ENCODE measurements around the gene RHAG.
"Not testable (repeated sequence)": the region's sequence is repeated elsewhere in the genome, so short reads cannot be mapped to it uniquely, and the experiment has no call there.

Gene RHAG

DNA sequence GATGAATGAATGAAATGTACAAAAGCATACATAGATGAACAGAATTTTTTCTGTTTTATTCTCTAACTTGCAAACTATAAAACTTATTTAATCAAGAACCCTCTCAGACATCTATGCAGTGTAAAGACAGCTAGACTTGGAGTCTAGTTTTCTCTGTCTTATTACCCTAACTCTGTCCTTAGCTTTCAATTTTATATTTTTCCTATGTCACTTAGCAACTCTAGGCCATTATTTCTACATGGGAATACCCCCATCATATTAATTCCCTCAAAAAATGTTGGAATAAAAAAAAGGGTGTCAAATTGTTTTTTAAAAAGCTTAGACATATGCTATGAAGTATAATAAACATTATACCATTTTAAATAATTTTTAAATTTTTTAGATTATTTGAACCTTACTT is 1.2 kb downstream of the RHAG start:
- DNase-seq, result no peak

GRCh38 chr6:49634836-49635218 is 1.8 kb downstream of the RHAG start:
- DNase-seq, result no peak

- DNase-seq, result no peak
Observed at GRCh38 chr6:49634092-49634835, 2.4 kb downstream of the RHAG start.

GRCh38 chr6:49633541-49633940 is 3.1 kb downstream of the RHAG start:
- DNase-seq, result no peak

- no peak for DNase-seq
Observed at GRCh38 chr6:49632727-49633126, 3.9 kb downstream of the RHAG start.

- not testable (repeated sequence) for DNase-seq
Observed at GRCh38 chr6:49629485-49630088, 7.1 kb downstream of the RHAG start.

- no peak for DNase-seq
Observed at GRCh38 chr6:49626811-49627210, 9.8 kb downstream of the RHAG start.

DNA sequence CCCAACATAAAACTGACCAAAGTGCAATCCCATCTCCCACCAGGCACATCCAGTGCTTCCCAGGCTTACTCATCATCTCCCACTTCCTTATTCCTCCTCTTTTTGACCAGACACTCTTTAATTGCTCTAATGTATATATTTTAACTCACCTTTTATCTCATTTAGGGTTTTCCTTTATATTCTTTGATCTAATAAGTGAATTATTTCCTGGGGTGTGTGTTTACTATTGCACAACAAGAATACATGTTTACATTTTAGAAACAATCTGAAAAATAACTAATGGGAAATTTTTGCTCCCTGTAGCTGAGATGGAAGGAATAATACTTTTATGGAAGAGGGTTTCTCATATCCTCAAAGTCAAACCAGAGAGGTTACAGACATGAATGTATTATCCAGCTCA is 18.4 kb downstream of the RHAG start:
- DNase-seq, result no peak

DNA sequence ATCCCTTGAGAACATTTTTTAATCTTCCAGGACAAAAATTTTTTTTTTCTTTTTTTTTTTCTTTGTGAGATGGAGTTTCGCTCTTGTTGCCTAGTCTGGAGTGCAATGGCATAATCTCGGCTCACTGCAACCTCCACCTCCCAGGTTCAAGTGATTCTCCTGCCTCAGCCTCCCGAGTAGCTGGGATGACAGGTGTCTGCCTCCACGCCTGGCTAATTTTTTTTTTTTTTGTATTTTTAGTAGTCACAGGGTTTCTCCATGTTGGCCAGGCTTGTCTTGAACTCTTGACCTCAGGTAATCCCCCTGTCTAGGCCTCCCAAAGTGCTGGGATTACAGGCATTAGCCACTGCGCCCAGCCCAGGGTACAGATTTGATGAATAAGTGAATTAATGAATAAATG is 22.5 kb downstream of the RHAG start:
- DNase-seq, result not testable (repeated sequence)

- no peak for DNase-seq
Observed at GRCh38 chr6:49609285-49609684, 27.4 kb downstream of the RHAG start.

GRCh38 chr6:49608275-49608674 is 28.4 kb downstream of the RHAG start:
- not testable (repeated sequence) for DNase-seq

DNA sequence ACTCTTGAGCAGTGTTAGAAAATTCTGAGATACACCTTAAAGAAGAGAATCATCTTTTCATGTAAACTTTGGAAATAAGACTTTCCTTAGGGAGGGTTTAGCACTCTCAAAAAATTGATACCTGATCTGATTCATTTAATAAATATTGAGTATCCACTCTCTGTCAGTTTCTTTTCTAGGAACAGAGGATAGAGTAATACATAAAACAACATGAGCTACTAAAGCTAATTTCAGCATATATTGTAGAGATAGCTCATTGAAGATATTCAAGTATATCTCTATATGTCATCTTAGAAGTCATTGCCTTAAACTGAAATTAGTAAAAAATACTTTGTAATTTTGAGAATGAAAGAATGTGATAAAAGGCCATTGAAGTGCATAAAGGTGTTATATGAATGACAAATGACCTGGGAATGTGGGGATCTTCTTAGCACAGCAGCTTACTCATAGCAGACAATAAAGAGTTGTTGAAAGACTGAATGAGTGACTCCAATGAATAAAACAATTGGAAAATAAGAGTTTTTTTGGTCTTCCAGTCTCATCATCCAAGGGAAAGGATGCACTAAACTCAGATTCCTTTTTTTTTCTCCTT is 29.2 kb downstream of the RHAG start:
- no peak for DNase-seq

GRCh38 chr6:49606721-49607390 is 29.8 kb downstream of the RHAG start:
- peak; percentile 78 for DNase-seq

GRCh38 chr6:49604080-49604479 is 32.6 kb downstream of the RHAG start:
- not testable (repeated sequence) for DNase-seq

DNA sequence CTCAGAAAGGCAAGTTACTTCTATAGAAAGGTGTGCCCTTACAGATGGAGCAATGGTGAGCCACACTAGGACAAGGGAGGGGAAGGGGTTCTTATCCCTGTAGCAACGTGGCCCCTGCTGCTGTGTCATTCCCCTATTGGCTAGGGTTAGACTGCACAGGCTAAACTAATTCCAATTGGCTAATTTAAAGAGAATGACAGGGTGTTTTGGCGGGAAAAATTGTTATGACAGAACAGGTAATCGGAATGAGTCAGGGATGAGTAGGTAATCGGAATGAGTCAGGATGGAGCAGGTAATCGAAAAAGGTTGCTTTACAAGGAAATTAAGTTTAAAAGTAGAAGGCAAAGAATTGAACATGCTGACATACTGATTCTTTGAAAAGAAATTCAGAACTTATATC is 49.4 kb downstream of the RHAG start:
- DNase-seq, result not testable (repeated sequence)

DNA sequence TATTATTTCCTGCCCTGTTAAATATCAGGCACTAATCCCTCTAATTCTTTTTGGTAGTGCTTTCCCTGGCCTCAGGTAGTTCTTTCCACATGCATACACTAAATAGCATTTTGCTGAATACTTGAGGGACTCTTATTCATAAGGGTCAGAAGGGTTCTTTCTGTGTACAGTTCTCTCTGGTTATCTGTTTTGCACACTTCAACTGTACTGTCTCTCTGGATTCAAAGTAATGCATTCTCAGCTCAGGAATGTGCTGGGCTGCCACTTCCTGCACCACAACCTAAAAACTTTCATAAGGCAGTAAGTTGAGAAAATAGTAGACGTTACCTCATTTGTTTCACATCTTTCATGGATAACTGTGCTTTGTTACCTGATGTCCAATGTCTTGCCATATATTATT is 54.1 kb downstream of the RHAG start:
- DNase-seq, result no peak

- DNase-seq, result no peak
Observed at GRCh38 chr6:49579649-49580048, 57.0 kb downstream of the RHAG start.

DNA sequence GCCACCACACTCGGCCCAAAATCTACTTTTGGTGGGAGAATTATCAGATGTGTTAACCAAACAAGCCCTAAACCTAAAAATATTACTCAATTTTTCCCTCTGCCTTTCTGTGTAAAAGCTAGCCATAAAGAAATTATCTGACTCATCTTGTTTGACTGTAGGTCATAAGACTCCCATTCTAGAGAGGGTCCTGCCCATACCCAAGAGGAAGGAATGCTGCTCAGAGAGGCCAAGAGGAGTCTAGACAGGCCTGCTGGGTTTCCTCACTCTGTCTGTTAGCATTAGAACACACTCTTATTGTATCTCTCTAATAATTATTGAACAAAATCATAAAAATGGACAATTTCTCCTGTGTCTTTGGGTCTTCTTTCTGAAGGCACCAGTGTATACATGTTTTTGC is 60.0 kb downstream of the RHAG start:
- no peak for DNase-seq

DNA sequence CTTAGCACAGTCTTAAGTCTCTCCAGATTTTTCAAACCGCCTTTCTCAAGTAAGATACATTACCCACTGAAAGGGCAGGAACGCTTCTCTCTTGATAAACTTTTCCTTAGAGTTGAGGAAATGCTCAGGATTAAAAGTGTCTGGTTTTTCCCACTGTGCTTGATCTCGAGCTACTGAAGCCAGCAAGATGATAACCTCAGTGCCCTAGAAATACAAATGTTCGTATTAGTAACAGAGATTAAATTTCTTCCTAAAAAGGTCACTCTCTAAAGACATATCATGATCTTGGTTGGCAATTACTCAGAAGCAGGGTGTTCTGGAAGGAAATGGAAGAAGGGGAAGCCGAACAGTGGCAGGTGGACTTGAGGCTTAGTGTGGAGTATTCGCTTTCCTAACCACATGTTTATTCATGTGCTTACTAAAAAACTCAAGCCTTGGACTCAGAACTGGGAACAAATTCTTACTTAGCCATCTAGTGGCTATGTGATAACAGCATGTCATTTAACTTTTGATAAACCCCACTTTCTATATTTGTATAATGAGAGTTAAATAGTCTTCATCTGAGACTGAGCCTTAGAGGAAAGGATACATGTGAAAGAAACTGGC is 66.1 kb downstream of the RHAG start:
- no peak for DNase-seq

- DNase-seq, result no peak
Observed at GRCh38 chr6:49565855-49566254, 70.8 kb downstream of the RHAG start.

DNA sequence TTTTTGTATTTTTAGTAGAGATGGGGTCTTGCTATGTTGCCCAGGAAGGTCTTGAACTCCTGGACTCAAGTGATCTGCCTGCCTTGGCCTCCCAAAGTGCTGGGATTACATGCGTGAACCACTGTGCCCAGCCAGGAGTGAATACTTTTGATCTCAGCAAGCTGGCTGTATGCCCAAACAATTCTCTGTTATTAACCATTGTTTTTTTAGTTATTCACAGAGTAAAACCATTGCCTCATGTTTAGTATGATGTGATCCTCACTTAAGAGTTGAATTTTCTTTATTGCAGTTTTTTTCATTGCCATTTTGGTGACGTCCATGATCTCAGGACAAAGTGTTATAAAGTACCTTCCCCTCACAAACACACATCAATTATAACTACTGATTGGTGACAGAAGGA is 71.4 kb downstream of the RHAG start:
- DNase-seq, result no peak

DNA sequence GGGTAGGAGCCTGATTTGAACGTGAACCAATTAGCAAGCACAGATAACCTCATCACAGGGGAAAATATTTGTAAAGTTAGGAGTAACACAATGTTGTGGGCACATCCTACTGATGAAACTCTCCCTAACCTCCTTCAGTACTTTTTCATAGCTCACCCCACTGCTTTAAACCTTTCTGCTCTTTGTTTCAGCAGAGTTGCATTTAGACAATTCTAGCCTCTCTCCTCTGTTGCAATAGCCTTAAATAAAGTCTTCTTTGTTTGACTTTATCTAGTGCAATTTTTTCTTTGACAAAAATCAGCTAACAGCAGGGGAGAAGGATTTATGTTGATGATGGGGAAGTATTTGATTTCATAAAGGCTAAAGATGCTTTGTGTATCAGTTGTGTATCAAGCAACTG is 72.1 kb downstream of the RHAG start:
- no peak for DNase-seq

Measured in midbrain (tissue), 1 donor.